H54 (cell line): ENCODE measurements around the gene LRRC36.

Source experiments
- DNase-seq: peaks from one replicate; pipeline ENCODE4 v3.0.0; 2011; ENCODE audit warnings: low spot score, mixed read lengths; ENCODE audit not compliant: insufficient read length
- FAIRE-seq: peaks from 3 replicates; lab custom pipeline; 2011; peaks lifted over from hg19 to GRCh38; lab: Jason Lieb, UNC
- POLR2A ChIP-seq: IDR thresholded peaks from 2 replicates; pipeline ENCODE4 v1.6.1; 2011; ENCODE audit warnings: low read depth, mild to moderate bottlenecking, low read length

Gene LRRC36

GRCh38 chr16:67417333-67418061, 90.9 kb downstream of the LRRC36 start:
- FAIRE-seq (no peak), DNase-seq (no peak)
- no peak for TF ChIP-seq POLR2A

- FAIRE-seq (no peak), DNase-seq (no peak)
- no peak for TF ChIP-seq POLR2A
These were observed 92.9 kb downstream of the LRRC36 start for GRCh38 chr16:67419502-67419901.

- no peak for TF ChIP-seq POLR2A
- DNase-seq, result no peak
- no peak for FAIRE-seq
These were observed 93.3 kb downstream of the LRRC36 start for GRCh38 chr16:67419931-67420330.

- FAIRE-seq (no peak), DNase-seq (no peak)
- no peak for TF ChIP-seq POLR2A
These were observed 94.4 kb downstream of the LRRC36 start for GRCh38 chr16:67421030-67421429.

GRCh38 chr16:67423015-67423414, 96.4 kb downstream of the LRRC36 start:
- DNase-seq, result no peak
- FAIRE-seq, result no peak
- TF ChIP-seq POLR2A, result no peak

GRCh38 chr16:67423611-67424260, 97.1 kb downstream of the LRRC36 start:
- FAIRE-seq (no peak), DNase-seq (no peak)
- TF ChIP-seq POLR2A, result no peak

GRCh38 chr16:67424261-67424615, 97.6 kb downstream of the LRRC36 start:
- no peak for TF ChIP-seq POLR2A

GRCh38 chr16:67425061-67425460, 98.4 kb downstream of the LRRC36 start:
- no peak for TF ChIP-seq POLR2A
- DNase-seq (no peak), FAIRE-seq (no peak)

More at GRCh38 chr16:67424261-67424615, 97.6 kb downstream of the LRRC36 start:
- FAIRE-seq, result no peak
- no peak for DNase-seq

- FAIRE-seq, result no peak
- TF ChIP-seq POLR2A, result no peak
These were observed 99.0 kb downstream of the LRRC36 start for GRCh38 chr16:67425580-67425979.

GRCh38 chr16:67426022-67426421, 99.4 kb downstream of the LRRC36 start:
- no peak for DNase-seq
- no peak for TF ChIP-seq POLR2A
- FAIRE-seq, result no peak

More at GRCh38 chr16:67425580-67425979, 99.0 kb downstream of the LRRC36 start:
- no peak for DNase-seq

- TF ChIP-seq POLR2A, result no peak
- FAIRE-seq (no peak), DNase-seq (no peak)
These were observed 100.3 kb downstream of the LRRC36 start for GRCh38 chr16:67426950-67427349.

GRCh38 chr16:67428146-67428731, 101.6 kb downstream of the LRRC36 start:
- FAIRE-seq, result no peak
- peak; percentile 72 for DNase-seq

GRCh38 chr16:67429053-67429798, 102.6 kb downstream of the LRRC36 start:
- DNase-seq, result no peak
- TF ChIP-seq POLR2A, result no peak
- FAIRE-seq, result no peak

More at GRCh38 chr16:67428146-67428731, 101.6 kb downstream of the LRRC36 start:
- no peak for TF ChIP-seq POLR2A

- DNase-seq (no peak), FAIRE-seq (no peak)
- no peak for TF ChIP-seq POLR2A
These were observed 103.3 kb downstream of the LRRC36 start for GRCh38 chr16:67429799-67430503.
